ENCODE measurements around the gene EPHB1.

Gene EPHB1

GRCh38 chr3:135117977-135118376, 322.9 kb downstream of the EPHB1 start:
- no peak for DNase-seq (ENCODE audit: low read depth)
- in situ Hi-C loops (cut with HindIII; ENCODE audit: low sequenced_read_pairs): no loop called here
- no peak overlapping the region for H3K4me3 ChIP-seq (ENCODE audit: low read depth, low read length)
- TF ChIP-seq, protein P1, sequence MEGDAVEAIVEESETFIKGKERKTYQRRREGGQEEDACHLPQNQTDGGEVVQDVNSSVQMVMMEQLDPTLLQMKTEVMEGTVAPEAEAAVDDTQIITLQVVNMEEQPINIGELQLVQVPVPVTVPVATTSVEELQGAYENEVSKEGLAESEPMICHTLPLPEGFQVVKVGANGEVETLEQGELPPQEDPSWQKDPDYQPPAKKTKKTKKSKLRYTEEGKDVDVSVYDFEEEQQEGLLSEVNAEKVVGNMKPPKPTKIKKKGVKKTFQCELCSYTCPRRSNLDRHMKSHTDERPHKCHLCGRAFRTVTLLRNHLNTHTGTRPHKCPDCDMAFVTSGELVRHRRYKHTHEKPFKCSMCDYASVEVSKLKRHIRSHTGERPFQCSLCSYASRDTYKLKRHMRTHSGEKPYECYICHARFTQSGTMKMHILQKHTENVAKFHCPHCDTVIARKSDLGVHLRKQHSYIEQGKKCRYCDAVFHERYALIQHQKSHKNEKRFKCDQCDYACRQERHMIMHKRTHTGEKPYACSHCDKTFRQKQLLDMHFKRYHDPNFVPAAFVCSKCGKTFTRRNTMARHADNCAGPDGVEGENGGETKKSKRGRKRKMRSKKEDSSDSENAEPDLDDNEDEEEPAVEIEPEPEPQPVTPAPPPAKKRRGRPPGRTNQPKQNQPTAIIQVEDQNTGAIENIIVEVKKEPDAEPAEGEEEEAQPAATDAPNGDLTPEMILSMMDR (IDR thresholded peaks at IDR 0.05; ENCODE audit: low read depth, low read length, missing control alignments): no peak

DNA sequence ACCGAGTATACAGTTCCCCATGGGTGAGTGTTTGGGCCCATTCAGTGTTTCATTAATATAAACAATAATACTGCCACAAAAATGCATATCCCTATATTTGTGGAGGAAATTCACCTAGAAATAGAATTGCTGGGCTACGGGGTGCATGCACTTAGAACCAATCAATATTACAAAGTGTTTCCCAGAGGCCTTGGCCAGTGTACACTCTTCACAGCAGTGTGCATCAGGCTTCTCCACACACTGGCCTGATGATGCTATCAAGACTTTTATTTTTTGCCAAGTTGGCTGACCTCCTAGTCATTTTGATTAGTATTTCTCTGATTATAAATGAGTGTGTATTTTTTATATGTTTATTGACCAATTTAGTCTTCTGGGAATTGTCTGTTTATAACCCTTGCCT, 323.7 kb downstream of the EPHB1 start:
- no peak for DNase-seq (ENCODE audit: low read depth)
- in situ Hi-C loops (cut with HindIII; ENCODE audit: low sequenced_read_pairs): no loop called here
- TF ChIP-seq, protein P1 (IDR thresholded peaks at IDR 0.05; ENCODE audit: low read depth, low read length, missing control alignments): no peak
- H3K4me3 ChIP-seq (ENCODE audit: low read depth, low read length): no peak overlapping the region

- H3K4me3 ChIP-seq (ENCODE audit: low read depth, low read length): no peak overlapping the region
- in situ Hi-C loops (cut with HindIII; ENCODE audit: low sequenced_read_pairs): no loop called here
- DNase-seq (ENCODE audit: low read depth): peak; percentile 12
- TF ChIP-seq, protein P1 (IDR thresholded peaks at IDR 0.05; ENCODE audit: low read depth, low read length, missing control alignments): no peak
Observed at GRCh38 chr3:135125171-135125801, 330.2 kb downstream of the EPHB1 start.

GRCh38 chr3:135127946-135128470, 332.9 kb downstream of the EPHB1 start:
- in situ Hi-C loops (cut with HindIII; ENCODE audit: low sequenced_read_pairs): no loop called here
- H3K4me3 ChIP-seq (ENCODE audit: low read depth, low read length): no peak overlapping the region
- no peak for DNase-seq (ENCODE audit: low read depth)
- TF ChIP-seq, protein P1 (IDR thresholded peaks at IDR 0.05; ENCODE audit: low read depth, low read length, missing control alignments): no peak

GRCh38 chr3:135128818-135129217, 333.8 kb downstream of the EPHB1 start:
- DNase-seq (ENCODE audit: low read depth): no peak
- TF ChIP-seq, protein P1 (IDR thresholded peaks at IDR 0.05; ENCODE audit: low read depth, low read length, missing control alignments): no peak
- in situ Hi-C loops (cut with HindIII; ENCODE audit: low sequenced_read_pairs): no loop called here
- no peak overlapping the region for H3K4me3 ChIP-seq (ENCODE audit: low read depth, low read length)

DNA sequence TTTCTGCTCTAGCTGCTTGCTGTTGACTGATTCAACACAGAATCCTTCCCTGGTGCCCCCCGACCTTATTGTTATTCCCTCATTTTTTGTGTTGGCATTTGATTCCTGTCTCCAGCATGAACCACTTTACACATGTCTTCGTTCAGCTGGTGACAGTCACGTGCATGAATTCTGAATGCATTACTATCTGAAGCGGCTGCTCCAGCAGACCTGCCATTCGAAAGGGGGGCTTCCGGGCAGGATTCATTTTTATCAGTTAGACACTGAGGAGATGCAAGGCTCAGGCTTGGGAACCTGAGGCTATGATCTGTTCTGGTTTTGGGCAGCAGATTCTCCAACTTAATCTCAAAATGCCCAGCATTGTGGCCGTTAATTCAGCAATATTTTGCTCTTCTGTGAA, 336.2 kb downstream of the EPHB1 start:
- no peak overlapping the region for H3K4me3 ChIP-seq (ENCODE audit: low read depth, low read length)
- in situ Hi-C loops (cut with HindIII; ENCODE audit: low sequenced_read_pairs): no loop called here
- TF ChIP-seq, protein P1 (IDR thresholded peaks at IDR 0.05; ENCODE audit: low read depth, low read length, missing control alignments): no peak
- no peak for DNase-seq (ENCODE audit: low read depth)
